Adipocyte (in vitro differentiated cells): ENCODE measurements around the gene ID3.

ENCODE experiments used
- DNase-seq: peaks from one replicate; pipeline ENCODE4 v3.0.0-alpha.2; 2015; ENCODE audit warnings: low read depth
- H3K27me3 ChIP-seq: replicated peaks from 2 replicates; pipeline ENCODE4 v1.7.0; 2013; ENCODE audit warnings: mild to moderate bottlenecking, low read length, moderate library complexity; ENCODE audit not compliant: control insufficient read depth, insufficient read depth
- H3K36me3 ChIP-seq: 2 replicates; pipeline ENCODE4 v1.7.0; 2013; ENCODE audit warnings: low read length, mild to moderate bottlenecking, moderate library complexity; ENCODE audit not compliant: control insufficient read depth, insufficient read depth, severe bottlenecking
- H3K4me1 ChIP-seq: 2 replicates; pipeline ENCODE4 v1.7.0; 2013; ENCODE audit warnings: mild to moderate bottlenecking, low read length, moderate library complexity; ENCODE audit not compliant: control insufficient read depth, insufficient read depth
- H3K4me3 ChIP-seq: 2 replicates; pipeline ENCODE4 v1.7.0; 2013; ENCODE audit warnings: mild to moderate bottlenecking, low read length, moderate library complexity
- H3K9ac ChIP-seq: 2 replicates; pipeline ENCODE4 v1.7.0; 2013; ENCODE audit warnings: mild to moderate bottlenecking, low read length, moderate library complexity
- H3K9me3 ChIP-seq: 2 replicates; pipeline ENCODE4 v1.7.0; 2013; ENCODE audit warnings: mild to moderate bottlenecking, low read length, moderate library complexity; ENCODE audit not compliant: control insufficient read depth

The ID3 gene

GRCh38 chr1:23515905-23516304 lies 43.4 kb downstream of the ID3 start:
- no peaks in the 10 kb centered on the region for H3K36me3 ChIP-seq
- DNase-seq = no peak

GRCh38 chr1:23514111-23514679 lies 45.1 kb downstream of the ID3 start:
- DNase-seq = no peak
- Histone ChIP-seq H3K4me3 (no peak overlapping the region), H3K27me3 (no peaks in the 10 kb centered on the region), H3K4me1 (no peaks in the 10 kb centered on the region), H3K36me3 (no peaks in the 10 kb centered on the region), H3K9me3 (no peaks in the 10 kb centered on the region), H3K9ac (no peak overlapping the region)

More at GRCh38 chr1:23515905-23516304, 43.4 kb downstream of the ID3 start:
- Histone ChIP-seq H3K27me3 (no peaks in the 10 kb centered on the region), H3K4me3 (no peak overlapping the region), H3K9me3 (no peaks in the 10 kb centered on the region), H3K4me1 (no peaks in the 10 kb centered on the region), H3K9ac (no peak overlapping the region)

GRCh38 chr1:23509896-23510295 lies 49.4 kb downstream of the ID3 start:
- no peak overlapping the region for H3K9ac ChIP-seq
- no peaks in the 10 kb centered on the region for H3K36me3 ChIP-seq
- DNase-seq = no peak
- no peaks in the 10 kb centered on the region for H3K27me3 ChIP-seq
- no peak overlapping the region for H3K4me3 ChIP-seq
- no peaks in the 10 kb centered on the region for H3K9me3 ChIP-seq
- no peaks in the 10 kb centered on the region for H3K4me1 ChIP-seq
